Skeletal muscle satellite cell (primary cell): Measurements from ENCODE around the gene SUCNR1.

Experiments
- H3K27me3 ChIP-seq: 2 replicates; pipeline ENCODE4 v1.7.0; 2013; ENCODE audit warnings: low read length; ENCODE audit not compliant: control insufficient read depth, insufficient read depth
- H3K36me3 ChIP-seq: 2 replicates; pipeline ENCODE4 v1.7.0; 2013; ENCODE audit warnings: mild to moderate bottlenecking, control low read depth, low read length; ENCODE audit not compliant: insufficient read depth
- H3K4me1 ChIP-seq: 2 replicates; pipeline ENCODE4 v1.7.0; 2013; ENCODE audit warnings: low read length; ENCODE audit not compliant: control insufficient read depth, insufficient read depth
- H3K4me2 ChIP-seq: 2 replicates; pipeline ENCODE4 v1.7.0; 2013; ENCODE audit warnings: mild to moderate bottlenecking, low read length
- H3K4me3 ChIP-seq: 2 replicates; pipeline ENCODE4 v1.7.0; 2013; ENCODE audit warnings: low read length
- H3K9ac ChIP-seq: 2 replicates; pipeline ENCODE4 v1.7.0; 2013; ENCODE audit warnings: mild to moderate bottlenecking, low read depth, low read length, moderate library complexity
- H3K9me3 ChIP-seq: replicated peaks from 2 replicates; pipeline ENCODE4 v1.7.0; 2013; ENCODE audit warnings: mild to moderate bottlenecking, control low read depth, low read length

SUCNR1 gene

DNA sequence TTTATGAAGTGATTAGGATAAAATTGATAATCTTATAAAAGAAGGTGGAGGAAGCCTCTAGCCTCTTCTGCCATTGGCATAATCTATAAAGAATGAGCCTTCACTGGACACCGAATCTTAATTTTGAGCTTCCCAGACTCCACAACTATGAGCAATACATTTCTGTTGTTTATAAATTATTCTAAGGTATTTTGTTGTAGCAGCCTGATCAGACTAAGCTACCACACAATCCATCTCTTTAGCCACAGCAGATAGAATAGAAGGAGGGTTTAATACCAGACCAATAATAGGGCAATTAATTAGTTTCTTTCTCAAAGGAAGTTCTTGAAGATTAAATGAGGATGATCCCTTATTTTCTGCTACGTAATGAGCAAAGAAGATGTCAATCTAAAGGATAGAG lies 33.3 kb downstream of the SUCNR1 start:
- Histone ChIP-seq H3K9ac (no peak overlapping the region), H3K4me1 (peaks cover 43% of the 10 kb centered on the region)

DNA sequence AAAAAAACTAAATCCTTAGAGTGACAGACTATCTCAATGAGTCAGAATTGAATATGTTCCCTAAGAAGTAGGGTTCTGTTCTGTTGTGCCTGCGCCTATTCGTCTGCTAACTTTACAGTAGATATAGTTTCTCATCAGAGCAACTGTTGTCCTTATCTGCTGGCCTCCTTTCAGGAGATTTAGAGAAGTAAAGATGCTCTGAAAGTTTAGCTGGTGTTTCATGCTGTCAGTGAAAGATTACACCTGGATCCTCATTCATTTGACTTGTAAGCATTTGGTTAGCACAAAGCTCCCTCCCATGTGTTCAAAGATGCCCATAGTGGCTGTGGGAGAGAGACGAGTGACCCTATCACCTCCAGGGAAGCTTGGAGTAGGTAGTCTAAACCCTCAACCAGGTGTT lies 35.0 kb downstream of the SUCNR1 start:
- no peaks in the 10 kb centered on the region for H3K36me3 ChIP-seq
- H3K9ac ChIP-seq: no peak overlapping the region
- no peaks in the 10 kb centered on the region for H3K27me3 ChIP-seq
- no peaks in the 10 kb centered on the region for H3K9me3 ChIP-seq
- no peak overlapping the region for H3K4me2 ChIP-seq
- H3K4me3 ChIP-seq: no peak overlapping the region
- H3K4me1 ChIP-seq: peaks cover 36% of the 10 kb centered on the region

More for the DNA sequence above, 33.3 kb downstream of the SUCNR1 start:
- Histone ChIP-seq H3K9me3 (no peaks in the 10 kb centered on the region), H3K4me3 (no peak overlapping the region), H3K36me3 (no peaks in the 10 kb centered on the region), H3K4me2 (no peak overlapping the region), H3K27me3 (no peaks in the 10 kb centered on the region)

DNA sequence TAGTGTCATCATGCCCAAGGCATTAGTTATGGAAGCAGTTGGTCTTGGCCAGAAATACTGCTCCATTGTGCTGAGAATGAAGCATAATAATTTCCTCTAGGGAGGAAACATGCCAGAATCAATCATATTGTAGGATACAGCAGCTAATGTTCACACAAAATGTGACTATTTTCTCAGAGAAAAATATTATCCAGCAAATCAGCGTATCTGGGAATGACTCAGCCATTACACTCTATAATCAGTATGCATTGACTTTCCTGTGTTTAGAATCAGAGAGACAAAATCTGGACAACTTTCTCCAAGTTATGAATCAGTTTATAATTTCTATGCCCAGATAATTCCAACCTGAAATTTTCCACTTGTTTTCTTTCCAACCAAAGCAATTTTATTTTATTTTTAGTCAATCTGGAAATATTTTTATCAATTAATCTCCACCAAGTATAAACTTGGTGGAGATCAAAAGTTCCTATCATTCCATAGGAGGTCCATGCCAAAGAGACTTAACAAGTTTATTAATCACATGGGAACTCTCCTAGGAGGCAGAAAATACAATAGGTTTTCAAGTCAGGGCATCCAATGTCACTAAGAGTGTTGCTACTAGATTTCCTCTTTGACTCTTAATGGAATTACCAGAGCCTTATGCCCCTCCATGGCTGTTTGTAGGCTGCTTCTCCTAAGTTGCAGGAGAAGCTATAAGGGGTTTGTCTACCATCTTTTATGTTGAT lies 36.4 kb downstream of the SUCNR1 start:
- no peak overlapping the region for H3K9ac ChIP-seq
- no peak overlapping the region for H3K4me3 ChIP-seq
- H3K36me3 ChIP-seq: no peaks in the 10 kb centered on the region
- H3K4me2 ChIP-seq: no peak overlapping the region
- peaks cover 28% of the 10 kb centered on the region for H3K4me1 ChIP-seq
- H3K9me3 ChIP-seq: no peaks in the 10 kb centered on the region
- H3K27me3 ChIP-seq: no peaks in the 10 kb centered on the region

DNA sequence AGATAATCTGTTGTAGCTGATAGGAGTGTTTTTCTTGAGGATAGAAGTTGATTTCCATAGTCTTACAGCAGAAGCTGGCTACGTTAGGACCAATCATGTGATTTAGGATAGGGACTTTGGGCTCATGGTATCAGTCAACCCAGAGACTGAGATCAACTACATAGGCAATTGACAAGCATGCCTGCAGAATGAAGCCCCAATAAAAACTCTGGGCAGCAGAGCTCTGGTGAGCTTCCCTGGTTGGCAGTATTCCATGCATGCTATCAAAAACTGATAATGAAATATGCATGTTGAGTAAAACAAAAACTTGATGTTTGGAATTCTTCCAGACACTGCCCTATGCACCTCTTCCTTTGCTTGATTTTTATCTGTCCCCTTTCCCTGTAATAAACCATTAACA lies 38.0 kb downstream of the SUCNR1 start:
- Histone ChIP-seq H3K9ac (no peak overlapping the region), H3K27me3 (no peaks in the 10 kb centered on the region), H3K36me3 (no peaks in the 10 kb centered on the region), H3K4me2 (no peak overlapping the region), H3K9me3 (no peaks in the 10 kb centered on the region), H3K4me3 (no peak overlapping the region), H3K4me1 (peaks cover 20% of the 10 kb centered on the region)

DNA sequence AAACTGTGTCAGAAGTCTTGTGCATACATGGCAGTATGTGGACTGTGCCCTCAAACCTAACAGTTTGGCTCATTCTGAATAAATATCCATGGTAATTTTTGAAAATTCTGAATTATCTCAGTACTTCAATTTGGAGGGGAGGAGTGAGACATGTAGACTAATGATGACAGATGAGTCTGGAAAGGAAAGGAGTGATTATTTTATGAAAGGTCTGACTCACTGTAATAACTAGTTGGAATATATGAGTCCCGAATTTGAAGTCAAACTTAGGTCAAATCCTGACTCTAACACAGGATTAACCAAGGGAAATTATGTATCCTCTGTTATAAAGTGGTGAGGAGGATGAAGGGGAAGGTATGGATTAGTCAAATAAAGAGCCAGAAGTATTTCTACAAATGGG lies 38.6 kb downstream of the SUCNR1 start:
- H3K36me3 ChIP-seq: no peaks in the 10 kb centered on the region
- H3K9ac ChIP-seq: no peak overlapping the region
- H3K4me1 ChIP-seq: peaks cover 20% of the 10 kb centered on the region
- H3K4me2 ChIP-seq: no peak overlapping the region
- no peaks in the 10 kb centered on the region for H3K27me3 ChIP-seq
- H3K9me3 ChIP-seq: no peaks in the 10 kb centered on the region
- H3K4me3 ChIP-seq: no peak overlapping the region

DNA sequence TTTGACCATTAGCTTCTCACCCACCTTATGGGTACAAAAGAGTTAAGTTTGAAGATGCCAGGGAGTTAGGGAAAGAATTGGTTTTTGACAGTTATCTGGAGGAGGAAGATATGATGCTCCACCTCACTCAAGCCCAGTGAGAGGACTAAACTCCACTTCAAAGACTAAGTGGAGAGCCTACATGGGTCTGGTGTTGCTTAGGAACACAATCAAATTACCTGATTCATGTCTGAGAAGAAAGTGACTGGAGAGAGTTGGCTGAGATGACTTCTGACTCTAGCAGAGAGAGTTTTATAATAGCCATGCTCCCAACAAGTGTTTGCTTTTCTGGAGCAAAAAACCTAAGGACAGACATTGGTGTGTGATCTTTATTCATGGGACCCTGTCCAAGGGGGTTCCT lies 43.3 kb downstream of the SUCNR1 start:
- Histone ChIP-seq H3K4me1 (peaks cover 9% of the 10 kb centered on the region), H3K27me3 (no peaks in the 10 kb centered on the region), H3K9ac (no peak overlapping the region), H3K36me3 (no peaks in the 10 kb centered on the region), H3K4me3 (no peak overlapping the region), H3K9me3 (no peaks in the 10 kb centered on the region), H3K4me2 (no peak overlapping the region)

DNA sequence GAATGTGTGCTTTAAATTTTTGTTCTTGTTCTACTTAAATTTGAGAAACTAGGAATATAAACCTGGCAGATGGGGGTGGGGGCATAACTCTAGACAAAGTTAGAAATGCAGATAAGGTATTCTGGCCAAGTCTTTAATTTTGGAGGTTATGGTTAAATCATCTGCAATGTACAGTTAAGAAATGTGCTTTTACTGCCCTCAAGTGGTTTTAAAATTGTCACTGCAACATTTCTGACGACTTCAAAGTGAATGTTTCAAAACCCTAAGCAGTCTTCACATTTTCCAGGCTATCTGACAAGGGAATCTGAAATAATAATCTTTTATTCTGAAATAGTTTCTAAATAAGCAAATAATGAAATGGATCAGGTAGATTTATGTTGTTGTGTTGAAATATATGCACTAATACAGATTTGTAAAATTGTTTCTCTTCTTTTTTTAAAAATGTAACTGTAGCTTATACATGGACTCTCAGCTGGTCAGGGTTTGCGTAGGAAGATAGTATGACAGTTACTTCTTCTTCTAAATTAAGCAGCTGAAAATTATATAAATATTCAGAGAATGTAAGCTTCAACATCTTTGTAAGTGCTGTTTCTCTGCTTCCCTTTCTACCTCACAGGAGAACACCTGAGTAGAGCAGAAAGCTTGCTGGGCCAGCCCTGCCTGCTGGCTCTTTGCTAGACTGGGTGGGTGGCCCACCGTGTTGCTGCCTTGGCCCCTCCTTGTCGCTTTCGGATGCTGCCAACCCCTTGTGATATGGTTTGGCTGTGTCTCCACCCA lies 45.0 kb downstream of the SUCNR1 start:
- Histone ChIP-seq H3K9me3 (no peaks in the 10 kb centered on the region), H3K9ac (no peak overlapping the region), H3K4me2 (no peak overlapping the region), H3K4me3 (no peak overlapping the region), H3K4me1 (peaks cover 14% of the 10 kb centered on the region), H3K36me3 (no peaks in the 10 kb centered on the region), H3K27me3 (no peaks in the 10 kb centered on the region)

DNA sequence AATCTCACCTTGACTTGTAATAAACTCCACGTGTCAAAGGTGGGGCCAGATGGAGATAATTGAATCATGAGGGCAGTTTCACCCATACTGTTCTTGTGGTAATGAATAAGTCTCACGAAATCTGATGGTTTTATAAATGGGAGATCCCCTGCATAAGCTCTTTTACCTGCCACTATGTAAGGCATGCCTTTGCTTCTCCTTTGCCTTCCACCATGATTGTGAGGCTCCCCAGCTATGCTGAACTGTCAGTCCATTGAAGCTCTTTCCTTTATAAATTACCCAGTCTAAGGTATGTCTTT lies 45.5 kb downstream of the SUCNR1 start:
- no peak overlapping the region for H3K9ac ChIP-seq
- no peak overlapping the region for H3K4me3 ChIP-seq
- H3K4me1 ChIP-seq: peaks cover 18% of the 10 kb centered on the region
- H3K4me2 ChIP-seq: no peak overlapping the region
- no peaks in the 10 kb centered on the region for H3K9me3 ChIP-seq
- H3K27me3 ChIP-seq: no peaks in the 10 kb centered on the region
- no peaks in the 10 kb centered on the region for H3K36me3 ChIP-seq

DNA sequence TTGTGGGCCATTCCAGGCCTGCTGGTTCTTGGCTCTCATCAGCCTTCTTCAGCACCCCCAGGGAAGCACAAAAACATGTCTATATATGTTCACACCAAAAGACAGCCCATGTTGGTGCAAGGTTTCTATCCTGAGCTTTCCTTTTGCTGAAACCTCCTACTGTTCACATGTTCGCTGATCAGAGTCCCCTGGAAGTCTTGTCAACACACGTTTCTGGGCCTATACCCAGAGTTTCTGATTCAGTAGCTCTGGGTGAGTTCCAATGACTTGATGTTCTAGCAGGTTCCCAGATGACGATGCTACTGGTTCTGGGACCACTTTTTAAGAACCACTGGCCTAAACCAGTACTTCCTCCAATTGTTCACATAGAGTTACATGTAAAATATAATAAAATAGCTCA lies 46.0 kb downstream of the SUCNR1 start:
- Histone ChIP-seq H3K4me1 (peaks cover 23% of the 10 kb centered on the region), H3K27me3 (no peaks in the 10 kb centered on the region), H3K9ac (no peak overlapping the region), H3K4me3 (no peak overlapping the region), H3K4me2 (no peak overlapping the region), H3K9me3 (no peaks in the 10 kb centered on the region), H3K36me3 (no peaks in the 10 kb centered on the region)

DNA sequence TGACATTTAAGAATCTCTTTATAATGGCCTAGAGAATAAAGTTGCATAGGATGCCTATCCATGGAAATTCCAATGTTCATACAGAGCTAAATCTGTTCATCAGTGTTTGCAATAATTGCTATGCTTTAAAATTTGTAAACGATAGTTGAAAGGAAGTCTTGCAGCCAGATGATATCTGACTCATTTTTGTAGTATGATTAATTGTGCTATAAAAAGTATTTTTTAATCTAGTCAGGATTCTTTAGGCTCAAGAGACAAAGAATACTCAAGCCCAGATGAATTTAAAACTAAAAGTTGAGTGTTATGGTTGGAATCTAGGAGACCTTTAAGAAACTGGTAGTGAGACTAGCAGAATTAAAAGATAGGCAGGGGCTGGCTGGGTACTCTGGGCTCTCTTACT lies 50.5 kb downstream of the SUCNR1 start:
- H3K4me2 ChIP-seq: peak overlapping the region; percentile 44
- H3K27me3 ChIP-seq: no peaks in the 10 kb centered on the region
- peaks cover 56% of the 10 kb centered on the region for H3K4me1 ChIP-seq
- H3K9me3 ChIP-seq: no peaks in the 10 kb centered on the region
- peak overlapping the region; percentile 54 for H3K9ac ChIP-seq
- no peaks in the 10 kb centered on the region for H3K36me3 ChIP-seq
- H3K4me3 ChIP-seq: peak overlapping the region; percentile 19

DNA sequence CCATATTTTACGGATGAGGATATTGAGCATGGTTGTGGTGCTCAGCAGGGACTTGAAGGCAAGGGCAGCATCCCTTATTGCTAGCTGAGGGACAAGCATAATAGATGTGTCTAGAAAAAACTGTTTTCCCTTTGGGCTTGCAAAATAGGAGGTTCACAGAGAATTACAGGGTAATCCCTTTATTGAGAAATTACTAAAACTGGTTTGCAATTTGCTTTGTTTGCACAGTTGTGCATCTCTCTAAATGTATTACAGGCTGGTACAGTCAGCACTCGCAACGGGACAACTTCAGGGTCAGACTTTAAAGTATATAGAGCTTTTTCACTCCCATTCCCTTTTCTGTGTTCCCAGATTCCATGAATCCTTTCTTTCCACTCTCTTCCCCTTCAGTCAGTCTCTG lies 51.3 kb downstream of the SUCNR1 start:
- Histone ChIP-seq H3K4me2 (peak overlapping the region; percentile 42), H3K9me3 (no peaks in the 10 kb centered on the region), H3K4me3 (peak overlapping the region; percentile 19), H3K36me3 (no peaks in the 10 kb centered on the region), H3K27me3 (no peaks in the 10 kb centered on the region), H3K4me1 (peaks cover 51% of the 10 kb centered on the region), H3K9ac (peak overlapping the region; percentile 54)

DNA sequence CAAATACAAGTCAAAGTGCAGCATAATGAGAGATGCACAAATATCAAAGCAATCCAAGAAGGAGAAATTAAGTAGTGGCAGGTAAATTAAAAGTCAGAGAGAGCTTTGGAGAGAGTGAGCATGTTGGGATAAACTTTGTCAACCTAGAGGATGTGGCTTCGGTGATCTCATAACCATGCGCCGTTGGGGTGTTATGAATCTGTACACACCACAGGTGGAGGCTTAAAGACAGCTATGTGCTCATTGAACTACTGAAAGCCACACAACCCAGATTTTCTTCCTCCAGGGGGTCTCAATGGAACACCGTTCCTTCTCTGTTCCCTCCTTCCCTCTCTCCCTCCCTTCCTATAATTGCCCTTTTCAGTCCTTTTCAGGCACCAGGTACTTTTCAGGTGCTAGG lies 52.0 kb downstream of the SUCNR1 start:
- Histone ChIP-seq H3K36me3 (no peaks in the 10 kb centered on the region), H3K4me3 (no peak overlapping the region), H3K9me3 (no peaks in the 10 kb centered on the region), H3K9ac (peak overlapping the region; percentile 27), H3K4me2 (peak overlapping the region; percentile 8), H3K4me1 (peaks cover 49% of the 10 kb centered on the region), H3K27me3 (no peaks in the 10 kb centered on the region)
